Right ventricle myocardium superior (tissue), 1 donor: ENCODE measurements around the gene SFXN4. TPM values are rescaled to one million over a fixed set of nuclear protein-coding genes. Genes with fewer than 3 reads are reported as not detected.
A peak's percentile ranks its signal among the peaks of the same experiment; 100 is the strongest.
"Not testable (repeated sequence)": the region's sequence is repeated elsewhere in the genome, so short reads cannot be mapped to it uniquely, and the experiment has no call there.

Experiments used
- ATAC-seq: fragments of 200-7000 bp; cut with Tn5 transposase; one replicate; pipeline ENCODE4 v1.9.1; 2020; ENCODE audit warnings: mild to moderate bottlenecking; ENCODE audit not compliant: poor library complexity
- DNase-seq: peaks from one replicate; pipeline ENCODE4 v3.0.0-alpha.2; 2020
- intact Hi-C: fragments of 100-400 bp; cut with DNase I; formaldehyde crosslinking; loops from one replicate; pipeline ENCODE4 v1.11.2; 2022
- total RNA-seq: library from RNA; stranded (reverse); fragmentation: NEBNext Ultra II Directional; extraction: Animal tissue kit (Norgen Biotek cat#: 25700); gene quantifications from one replicate; pipeline ENCODE4 v1.2.1, GENCODE V29; 2021
- donor health status: DM: no; HTN: yes; CAD: no; lungs with severe emphysema.

Gene SFXN4
- total RNA-seq, 1 donor from 2014 or later: 48.2 TPM

DNA sequence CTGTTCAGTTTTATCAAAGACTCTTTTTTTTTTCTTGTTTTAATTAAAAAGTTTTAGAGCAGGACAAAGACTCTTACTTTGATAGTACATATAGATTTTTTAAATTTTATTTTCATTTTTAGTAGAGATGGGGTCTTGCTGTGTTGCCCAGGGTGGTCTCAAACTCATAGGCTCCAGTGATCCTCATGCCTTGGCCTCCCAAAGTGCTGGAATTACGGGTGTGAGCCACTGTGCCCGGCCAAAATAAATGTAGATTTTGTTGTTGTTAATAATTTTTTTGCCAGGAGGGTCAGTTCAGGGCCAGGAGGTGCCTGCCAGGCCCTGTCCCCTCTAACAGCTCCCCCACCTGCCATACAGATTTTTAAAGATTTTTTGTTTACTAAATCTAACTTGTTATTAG is 44.6 kb downstream of the SFXN4 start:
- intact Hi-C loops: no loop called here
- no peak for ATAC-seq
- no peak for DNase-seq

- ATAC-seq (peak; percentile 87), DNase-seq (no peak)
- intact Hi-C loops: no loop called here
These were observed 45.1 kb downstream of the SFXN4 start for GRCh38 chr10:119120413-119120867.

DNA sequence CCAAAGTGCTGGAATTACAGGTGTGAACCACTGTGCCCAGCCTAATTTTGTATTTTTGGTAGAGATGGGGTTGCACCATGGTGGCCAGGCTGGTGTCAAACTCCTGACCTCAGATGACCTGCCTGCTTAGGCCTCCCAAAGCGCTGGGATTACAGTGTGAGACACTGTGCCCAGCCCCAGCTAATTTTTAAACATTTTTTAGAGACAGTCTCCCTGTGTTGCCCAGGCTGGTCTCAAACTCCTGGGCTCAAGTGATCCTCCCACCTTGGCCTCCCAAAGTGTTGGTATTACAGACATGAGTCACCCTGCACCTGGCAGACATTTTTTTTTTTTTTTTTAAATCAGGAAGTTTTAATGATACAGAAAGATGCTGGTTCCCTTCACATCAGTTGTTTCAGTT is 46.1 kb downstream of the SFXN4 start:
- ATAC-seq (no peak), DNase-seq (no peak)
- intact Hi-C loops: no loop called here

GRCh38 chr10:119118231-119118630 is 47.3 kb downstream of the SFXN4 start:
- no peak for ATAC-seq
- no peak for DNase-seq
- intact Hi-C loops: no loop called here

DNA sequence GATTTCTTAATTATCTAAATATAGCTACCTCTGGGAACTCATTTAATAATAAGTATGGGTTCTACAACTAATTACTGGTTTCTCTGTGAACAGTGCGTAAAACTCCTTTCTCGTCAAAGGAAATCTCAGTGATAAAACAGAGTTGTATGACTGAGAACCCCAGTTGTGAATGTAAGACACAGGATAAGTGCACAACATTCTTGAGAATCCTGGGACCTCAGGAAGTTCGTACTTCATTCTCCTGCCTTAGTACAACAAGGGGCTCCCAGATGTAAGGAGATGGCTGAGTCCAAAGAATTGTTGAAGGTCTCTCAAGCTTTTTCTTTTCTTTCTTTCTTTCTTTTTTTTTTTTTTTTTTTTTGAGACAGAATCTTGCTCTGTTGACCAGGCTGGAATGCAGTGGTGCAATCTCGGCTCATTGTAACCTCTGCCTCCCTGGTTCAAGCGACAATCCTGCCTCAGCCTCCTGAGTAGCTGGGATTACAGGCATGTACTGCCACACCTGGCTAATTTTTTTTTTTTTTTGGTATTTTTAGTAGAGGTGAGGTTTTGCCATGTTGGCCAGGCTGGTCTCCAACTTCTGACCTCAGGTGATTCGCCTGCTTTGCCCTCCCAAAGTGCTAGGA is 49.1 kb downstream of the SFXN4 start:
- ATAC-seq (no peak), DNase-seq (no peak)
- intact Hi-C loops: no loop called here

GRCh38 chr10:119115926-119116325 is 49.6 kb downstream of the SFXN4 start:
- DNase-seq (no peak), ATAC-seq (no peak)
- intact Hi-C loops: no loop called here

DNA sequence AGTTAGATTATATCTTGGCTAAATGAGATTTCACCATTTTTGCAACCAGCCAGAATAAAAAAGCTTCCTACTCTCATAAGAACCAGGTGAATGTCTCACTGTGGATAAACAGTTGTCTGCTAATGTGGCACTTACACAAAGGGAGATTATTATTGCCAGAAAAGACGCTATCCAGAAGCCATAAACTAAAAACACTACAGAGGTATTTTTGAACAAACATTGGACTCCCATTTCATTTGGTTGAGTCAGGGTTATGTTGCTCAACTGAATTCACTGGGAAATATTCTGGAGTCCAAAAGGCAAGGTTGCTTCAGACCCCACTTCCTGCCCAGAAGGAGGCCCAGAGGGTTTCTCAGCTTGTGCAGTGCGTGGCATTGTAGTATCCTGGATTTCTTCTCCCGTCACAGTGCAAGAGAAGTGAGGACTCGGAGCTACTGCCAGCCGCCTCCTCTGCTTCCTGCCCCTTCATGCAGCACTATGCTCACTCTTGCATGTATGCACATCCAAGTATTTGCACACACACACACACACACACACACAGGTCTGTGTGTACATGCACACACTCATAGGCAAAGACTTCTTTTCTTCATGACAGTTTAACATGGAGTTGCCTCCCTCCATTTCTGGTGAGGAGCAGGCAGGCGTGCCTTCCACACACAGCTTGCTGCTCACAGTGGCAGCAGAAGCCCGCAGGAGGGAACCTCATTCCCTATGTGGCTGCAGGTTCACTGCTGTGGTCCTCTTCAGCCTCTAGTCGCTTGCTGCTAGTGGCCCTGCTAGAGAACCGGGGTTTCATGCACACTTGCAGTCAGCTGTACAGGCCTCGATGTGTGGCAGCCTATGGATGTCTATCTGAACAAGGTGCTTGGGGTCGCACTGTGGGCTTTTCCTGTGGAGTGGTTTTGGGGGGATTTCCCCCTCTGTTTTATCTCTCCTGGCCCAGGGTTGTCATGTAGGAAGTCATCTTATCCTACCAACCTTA is 51.5 kb downstream of the SFXN4 start:
- no peak for ATAC-seq
- no peak for DNase-seq
- intact Hi-C loops: no loop called here

DNA sequence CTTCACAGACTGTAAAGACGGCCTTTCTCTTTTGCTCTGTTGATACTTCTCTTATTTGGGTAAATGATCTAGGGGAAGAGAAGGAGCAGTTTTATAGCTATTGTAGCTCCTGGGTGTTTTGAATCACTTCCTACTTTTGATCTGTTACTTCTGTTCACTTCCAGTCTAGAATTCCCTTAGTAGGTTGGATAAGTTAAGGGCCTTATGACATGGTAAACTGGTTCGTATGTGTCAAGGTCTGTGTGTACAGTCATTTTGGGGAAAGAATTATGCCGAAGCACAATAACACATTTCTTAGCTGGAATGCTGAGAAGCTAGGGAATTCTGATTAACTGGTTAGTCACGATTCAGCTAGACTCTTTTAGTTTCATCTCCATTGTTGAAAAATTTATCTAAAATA is 53.5 kb downstream of the SFXN4 start:
- intact Hi-C loops: no loop called here
- DNase-seq: no peak
- ATAC-seq: no peak

GRCh38 chr10:119107771-119108170 is 57.7 kb downstream of the SFXN4 start:
- ATAC-seq, intact Hi-C loops, DNase-seq: not testable (repeated sequence)

GRCh38 chr10:119107106-119107505 is 58.4 kb downstream of the SFXN4 start:
- DNase-seq, intact Hi-C loops, ATAC-seq: not testable (repeated sequence)

DNA sequence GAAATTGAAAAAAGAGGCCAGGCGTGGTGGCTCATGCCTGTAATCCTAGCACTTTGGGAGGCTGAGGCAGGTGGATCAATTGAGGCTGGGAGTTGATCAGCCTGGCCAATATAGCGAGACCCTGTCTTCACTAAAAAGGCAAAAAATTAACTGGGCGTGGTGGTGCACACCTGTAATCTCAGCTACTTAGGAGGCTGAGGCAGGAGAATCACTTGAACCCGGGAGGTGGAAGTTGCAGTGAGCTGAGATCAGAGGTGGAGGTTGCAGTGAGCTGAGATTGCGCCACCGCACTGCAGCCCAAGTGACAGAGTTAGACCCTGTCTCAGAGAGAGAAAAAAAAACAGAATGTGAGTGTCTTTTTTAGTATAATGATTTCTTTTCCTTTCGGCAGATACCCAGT is 59.6 kb downstream of the SFXN4 start:
- intact Hi-C loops, DNase-seq, ATAC-seq: not testable (repeated sequence)

DNA sequence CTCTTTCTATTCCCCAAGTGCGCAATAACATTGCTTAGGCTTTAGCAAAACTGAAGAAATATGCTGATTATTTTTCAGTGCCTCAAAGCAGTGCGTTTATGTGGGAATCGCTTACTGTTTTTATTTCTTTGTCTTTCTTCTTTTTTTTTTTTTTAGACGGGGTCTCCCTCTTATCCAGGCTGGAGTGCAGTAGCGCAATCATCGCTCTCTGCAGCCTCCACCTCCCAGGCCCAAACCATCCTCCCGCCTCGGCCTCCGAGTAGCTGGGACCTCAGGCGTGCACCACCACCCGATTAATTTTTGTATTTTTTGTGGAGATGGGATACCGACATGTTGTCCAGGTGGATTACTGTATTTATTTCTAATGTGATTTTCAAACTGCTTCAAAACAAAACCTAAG is 60.4 kb downstream of the SFXN4 start:
- ATAC-seq (no peak), DNase-seq (no peak)
- intact Hi-C loops: no loop called here

DNA sequence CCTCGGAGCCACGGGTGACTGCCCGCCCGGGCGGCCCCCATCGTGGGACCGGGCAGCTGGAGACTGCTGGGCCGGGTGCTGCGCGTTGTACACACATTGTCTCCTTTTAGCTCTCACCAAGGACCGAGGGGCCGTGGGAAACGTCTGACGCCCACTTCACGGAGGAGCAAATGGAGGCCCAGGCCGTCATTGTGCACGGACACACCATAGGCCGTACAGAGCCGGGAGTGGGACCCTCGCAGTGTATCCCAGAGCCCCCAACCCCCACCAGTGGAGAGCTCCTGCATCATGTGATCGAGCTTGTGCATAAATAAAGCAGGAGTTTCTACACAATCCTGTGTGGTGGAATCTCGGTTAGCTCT is 60.9 kb downstream of the SFXN4 start:
- DNase-seq (no peak), ATAC-seq (no peak)
- intact Hi-C loops: no loop called here

DNA sequence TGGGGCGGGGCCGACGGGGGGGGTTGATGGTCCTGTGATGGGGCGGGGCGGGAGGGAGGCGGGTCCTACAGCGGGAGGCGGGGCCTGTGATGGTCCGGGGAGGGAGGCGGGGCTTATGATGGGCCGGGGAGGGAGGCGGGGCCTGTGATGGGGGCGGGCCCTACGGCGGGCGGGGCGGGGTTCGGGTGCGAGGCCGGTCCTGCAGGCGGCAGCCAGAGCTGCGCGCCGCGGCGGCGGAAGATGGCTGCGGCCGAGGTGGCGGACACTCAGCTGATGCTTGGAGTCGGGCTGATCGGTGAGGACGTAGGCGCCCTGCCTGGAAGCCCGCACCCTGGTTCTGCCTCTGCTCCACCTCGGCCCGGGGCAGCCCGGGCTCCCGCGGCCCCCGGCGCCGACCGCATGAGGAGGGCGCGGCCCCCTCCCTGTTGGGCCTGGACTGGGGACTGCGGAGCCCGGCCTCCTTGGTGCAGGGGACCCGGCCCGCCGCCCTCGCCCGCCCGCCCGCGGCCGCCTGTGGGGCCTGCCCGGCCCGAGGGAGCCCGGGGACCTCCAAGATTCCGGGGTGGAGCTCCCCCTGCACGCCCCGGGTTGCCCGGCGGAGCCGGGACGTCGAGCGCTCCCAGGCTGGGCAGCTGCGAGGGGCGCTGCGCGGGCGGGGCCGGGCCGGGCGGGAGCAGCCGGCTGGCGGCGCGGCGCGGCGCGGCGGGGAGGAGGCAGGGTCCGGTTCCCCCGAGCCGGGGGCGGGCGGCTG is 61.4 kb downstream of the SFXN4 start, which contains the start of gene DENND10:
Gene DENND10, plus strand, starts transcription at position 211 of the 751 bp plus-strand sequence. Its CDS starts 30 bp downstream, at position 241.
- intact Hi-C loops: no loop called here
- ATAC-seq: peak; percentile 96
- DNase-seq: peak; percentile 87

GRCh38 chr10:119103241-119103902 is 62.1 kb downstream of the SFXN4 start:
- intact Hi-C loops: no loop called here
- DNase-seq (no peak), ATAC-seq (no peak)

DNA sequence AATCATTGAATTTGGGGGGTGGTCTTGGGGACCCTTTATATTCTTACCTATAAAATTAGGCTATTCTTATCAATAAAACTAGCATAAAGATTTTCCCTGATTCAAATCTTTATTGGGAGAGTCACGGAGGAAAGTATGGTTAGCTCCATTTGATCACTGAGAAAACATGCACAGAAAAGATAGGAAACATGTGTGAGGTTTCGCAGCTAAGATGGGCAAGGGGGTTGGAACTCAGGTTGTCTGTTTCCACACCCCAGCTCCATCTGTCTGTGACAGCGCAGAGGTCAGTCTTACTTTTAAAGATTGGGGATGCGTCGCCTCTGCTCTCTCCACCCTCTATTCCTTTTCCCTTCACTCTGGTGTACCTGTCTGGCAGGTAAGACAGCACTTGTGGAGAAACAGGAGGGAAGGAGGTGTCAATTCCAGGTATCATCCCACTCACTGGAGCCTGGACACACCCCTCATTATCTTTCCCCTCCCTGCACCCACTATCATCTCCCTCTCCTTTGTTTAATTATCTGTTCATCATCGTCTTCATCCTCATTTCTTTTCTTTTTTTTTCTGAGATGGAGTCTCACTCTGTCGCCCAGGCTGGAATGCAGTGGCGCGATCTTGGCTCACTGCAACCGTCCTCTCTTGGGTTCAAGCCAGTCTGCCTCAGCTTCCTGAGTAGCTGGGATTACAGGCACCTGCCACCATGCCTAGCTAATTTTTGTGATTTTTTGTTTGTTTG is 64.0 kb downstream of the SFXN4 start:
- intact Hi-C loops: no loop called here

GRCh38 chr10:119100434-119101238 is 64.9 kb downstream of the SFXN4 start:
- no peak for ATAC-seq
- intact Hi-C loops: no loop called here
- DNase-seq: no peak

More for the DNA sequence above, 64.0 kb downstream of the SFXN4 start:
- DNase-seq (no peak), ATAC-seq (no peak)
